GM12878 (cell line): ENCODE measurements around the gene SLC44A3. TPM values are rescaled to one million over a fixed set of nuclear protein-coding genes. Genes with fewer than 3 reads are reported as not detected.
A peak's percentile ranks its signal among the peaks of the same experiment; 100 is the strongest.

Experiments
- ATAC-seq: fragments of 200-7000 bp; cut with Tn5 transposase; 3 replicates; pipeline ENCODE4 v1.9.1; 2020; ENCODE audit warnings: mild to moderate bottlenecking, moderate library complexity
- BruUV-seq: library from RNA; stranded (reverse); fragments of 400-500 nt; replicated peaks from 2 replicates; lab custom pipeline; 2021; lab: Mats Ljungman, UMichigan
- CTCF ChIA-PET: fragments of 300-600 bp; sonication (Branson Sonifier 250); formaldehyde crosslinking; extraction: SDS; loops from one replicate; lab custom pipeline; 2021; ENCODE audit warnings: inconsistent platforms; lab: Yijun Ruan, JAX
- POLR2A ChIA-PET: fragments of 350-600 bp; formaldehyde crosslinking; extraction: SDS; loops from one replicate; lab custom pipeline; 2021; ENCODE audit warnings: inconsistent platforms; lab: Charles Lee
- RAD21 ChIA-PET: fragments of 300-600 bp; sonication (Branson Sonifier 250); formaldehyde crosslinking; loops from one replicate; lab custom pipeline; 2023; ENCODE audit warnings: antibody characterized with exemption; ENCODE audit not compliant: unreplicated experiment; lab: Charles Lee
- SMC1A ChIA-PET: fragments of 300-600 bp; sonication (Branson Sonifier 250); formaldehyde crosslinking; loops from one replicate; lab custom pipeline; 2023; ENCODE audit not compliant: unreplicated experiment, uncharacterized antibody; lab: Charles Lee
- DNase-seq: peaks from one replicate; pipeline ENCODE4 v3.0.0-alpha.2; 2011; ENCODE audit warnings: low read depth, low spot score
- FAIRE-seq: peaks from 3 replicates; lab custom pipeline; 2011; peaks lifted over from hg19 to GRCh38; lab: Jason Lieb, UNC
- H2AFZ ChIP-seq: 2 replicates; pipeline ENCODE4 v1.6.0; 2011; ENCODE audit warnings: low read depth, low read length, control low read depth; ENCODE audit not compliant: control insufficient read depth
- H3K27ac ChIP-seq: 2 replicates; pipeline ENCODE4 v1.5.1; 2011; ENCODE audit warnings: control low read depth; ENCODE audit not compliant: control insufficient read depth, insufficient read depth
- H3K27me3 ChIP-seq, 2 experiments: replicated peaks in 1 of 2; 2 replicates each; pipeline versions ENCODE4 v1.6.0 to v1.6.1; 2011; ENCODE audit warnings: low read length in 1 of 2; ENCODE audit not compliant: control insufficient read depth in 2 of 2, insufficient read depth in 2 of 2
- H3K36me3 ChIP-seq, 2 experiments: 2 replicates each; pipeline ENCODE4 v1.5.1; 2011; ENCODE audit warnings: low read length in 1 of 2; ENCODE audit not compliant: control insufficient read depth in 2 of 2, insufficient read depth in 2 of 2
- H3K4me1 ChIP-seq: 2 replicates; pipeline ENCODE4 v1.6.1; 2011; ENCODE audit warnings: mild to moderate bottlenecking, low read length, moderate library complexity, mixed read lengths; ENCODE audit not compliant: control insufficient read depth, insufficient read depth
- H3K4me2 ChIP-seq: 2 replicates; pipeline ENCODE4 v1.6.0; 2011; ENCODE audit warnings: control low read depth; ENCODE audit not compliant: control insufficient read depth, insufficient read depth
- H3K4me3 ChIP-seq: fragments of 200-600 bp; sonication (generic); 2 replicates; pipeline ENCODE4 v1.5.1; 2016
- H3K79me2 ChIP-seq: 2 replicates; pipeline ENCODE4 v1.6.0; 2011; ENCODE audit warnings: low read length; ENCODE audit not compliant: control insufficient read depth, insufficient read depth
- H3K9ac ChIP-seq: 2 replicates; pipeline ENCODE4 v1.8.0; 2011; ENCODE audit warnings: low read length, control low read depth, mixed read lengths; ENCODE audit not compliant: control insufficient read depth, insufficient read depth
- H3K9me3 ChIP-seq: replicated peaks from 3 replicates; pipeline ENCODE4 v1.5.1; 2011; ENCODE audit warnings: mild to moderate bottlenecking, low read length; ENCODE audit not compliant: control insufficient read depth, insufficient read depth
- H4K20me1 ChIP-seq: 2 replicates; pipeline ENCODE4 v1.6.0; 2011; ENCODE audit not compliant: control insufficient read depth, insufficient read depth
- BMI1 ChIP-seq: fragments of 450-650 bp; IDR thresholded peaks from 2 replicates; pipeline ENCODE4 v1.6.1; 2016; ENCODE audit warnings: mild to moderate bottlenecking, moderate library complexity, borderline replicate concordance
- CBX3 ChIP-seq: fragments of 200-600 bp; sonication (generic); IDR thresholded peaks from 2 replicates; pipeline ENCODE4 v1.6.1; 2016; ENCODE audit warnings: low read depth, borderline replicate concordance
- CHD2 ChIP-seq: IDR thresholded peaks from 2 replicates; pipeline ENCODE4 v1.6.1; 2011; ENCODE audit warnings: low read depth, low read length, improper control_type of control experiment, borderline replicate concordance
- ESRRA ChIP-seq: IDR thresholded peaks from 2 replicates; pipeline ENCODE4 v1.6.1; 2012; ENCODE audit warnings: mild to moderate bottlenecking, low read length, improper control_type of control experiment
- MTA2 ChIP-seq: fragments of 450-650 bp; IDR thresholded peaks from 2 replicates; pipeline ENCODE4 v1.6.1; 2016; ENCODE audit warnings: low read depth, mild to moderate bottlenecking, moderate library complexity
- NR2C2 ChIP-seq: IDR thresholded peaks from 2 replicates; pipeline ENCODE4 v1.6.1; 2011; ENCODE audit warnings: borderline replicate concordance, low read depth; ENCODE audit not compliant: control insufficient read depth, insufficient read length
- PAX5 ChIP-seq: IDR thresholded peaks from 2 replicates; pipeline ENCODE4 v1.6.1; 2011; ENCODE audit warnings: low read depth, low read length, borderline replicate concordance
- RB1 ChIP-seq: fragments of 450-650 bp; formaldehyde crosslinking; IDR thresholded peaks from 2 replicates; pipeline ENCODE4 v1.6.1; 2017; ENCODE audit warnings: mild to moderate bottlenecking, borderline replicate concordance
- SMAD1 ChIP-seq: fragments of 450-650 bp; IDR thresholded peaks from 2 replicates; pipeline ENCODE4 v1.6.1; 2018; ENCODE audit warnings: mild to moderate bottlenecking, low read depth; ENCODE audit not compliant: partially characterized antibody
- TAF1 ChIP-seq: IDR thresholded peaks from 2 replicates; pipeline ENCODE4 v1.6.1; 2011; ENCODE audit warnings: mild to moderate bottlenecking, low read depth, low read length, borderline replicate concordance
- TCF7 ChIP-seq: IDR thresholded peaks from 2 replicates; pipeline ENCODE4 v1.6.1; 2014; ENCODE audit warnings: antibody characterized with exemption, borderline replicate concordance
- WGBS: methylation state at CpG from one replicate; pipeline ENCODE4 v1.1.6; 2016; ENCODE audit warnings: low lambda C conversion rate; ENCODE audit not compliant: insufficient replicate concordance, insufficient coverage; ENCODE audit errors: missing lambda C conversion rate; 5-methylcytosine and 5-hydroxymethylcytosine counted together
- in situ Hi-C: fragments of 300-500 bp; cut with MboI; formaldehyde crosslinking; loops from 9 replicates; pipeline ENCODE4 v1.14.3; 2018; ENCODE audit warnings: mixed read lengths
- intact Hi-C: fragments of 100-400 bp; cut with micrococcal nuclease; formaldehyde crosslinking; loops from one replicate; pipeline ENCODE4 v1.14.2; 2022; ENCODE audit not compliant: unreplicated experiment
- polyA plus RNA-seq, 11 experiments: library from polyadenylated mRNA; depleted of rRNA in 4 of 11; unstranded in 6 of 11; stranded (reverse) in 5 of 11; fragments of >200 nt; fragmentation: Nextera tagmentation in 4 of 11; fragmentation: Illumina TruSeq in 1 of 11; extraction: Ambion mirVana in 4 of 11; extraction: Trizol in 1 of 11; gene quantifications; 1 replicate in 1 of 11; 2 replicates in 10 of 11; pipeline versions ENCODE4 v1.2.1 to v1.2.3, GENCODE V29; 2011 to 2016; ENCODE audit warnings: inconsistent platforms in 2 of 11, missing spikeins in 2 of 11, low read depth in 1 of 11
- total RNA-seq, 4 experiments: library from RNA; depleted of rRNA in 3 of 4; stranded (reverse); fragments of >200 nt in 3 of 4; fragmentation: Illumina TruSeq in 1 of 4; extraction: Trizol in 1 of 4; gene quantifications; 2 replicates each; pipeline versions ENCODE4 v1.2.1 to v1.2.3, GENCODE V29; 2013 to 2021
- TF ChIP-seq, protein P1 (sequence below): IDR thresholded peaks from 2 replicates; pipeline ENCODE4 v1.6.1; 2012; ENCODE audit warnings: low read length, inconsistent platforms
- TF ChIP-seq, protein P2 (sequence below): IDR thresholded peaks from 2 replicates; pipeline ENCODE4 v1.6.1; 2011; ENCODE audit warnings: low read depth, mild to moderate bottlenecking, low read length, moderate library complexity, borderline replicate concordance; ENCODE audit errors: extremely low read depth

Gene SLC44A3
- total and polyA plus RNA-seq, 10 of the 15 experiments (the other 5 are each of a cell fraction or from before 2014, with no cell fraction given), result not detected

DNA sequence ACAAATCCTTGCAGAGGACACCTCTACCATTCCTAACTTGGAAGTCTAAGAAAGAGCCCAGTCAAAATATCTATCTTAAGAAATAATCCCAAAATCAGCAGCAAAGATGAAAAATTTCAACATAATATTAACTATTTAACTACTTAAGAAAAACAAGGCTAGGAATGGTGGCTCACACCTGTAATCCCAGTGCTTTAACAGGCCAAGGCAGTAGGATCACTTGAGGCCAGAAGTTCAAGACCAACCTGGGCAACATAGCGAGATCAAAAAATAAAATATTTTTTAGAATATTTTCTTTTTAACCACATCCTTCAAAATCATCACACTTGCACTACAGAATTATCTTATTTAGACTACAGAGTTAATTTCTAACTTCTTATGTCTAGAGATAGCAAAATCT is 101.8 kb downstream of the SLC44A3 start:
- Histone ChIP-seq H2AFZ (no peak overlapping the region), H3K9me3 (no peaks in the 10 kb centered on the region), H3K4me2 (no peak overlapping the region), H3K27me3 (peaks cover 3 to 7% of the 10 kb centered on the region in 2 experiments; a peak in 3 of 4 replicates), H3K9ac (no peak overlapping the region), H3K27ac (no peak overlapping the region), H4K20me1 (no peaks in the 10 kb centered on the region), H3K36me3 (no peaks in the 10 kb centered on the region), H3K79me2 (peaks cover 2% of the 10 kb centered on the region; the same call in 1 of the 2 replicates), H3K4me3 (no peak overlapping the region), H3K4me1 (no peaks in the 10 kb centered on the region)
- 80% methylated on average over 1 of the region's 1 CpG for WGBS
- CTCF ChIA-PET, result interaction anchor here (0.8 to 1.3 kb wide), 2 partner anchors 66 to 68 kb away, joined by 3 to 6 read pairs; no protein-coding TSS in a partner anchor
- in situ Hi-C loops, result no loop called here
- FAIRE-seq (no peak), ATAC-seq (no peak), DNase-seq (no peak)
- SMC1A ChIA-PET, result no interaction called here
- POLR2A ChIA-PET, result no interaction called here
- RAD21 ChIA-PET, result no interaction called here
- TF ChIP-seq SMAD1 (no peak), CBX3 (no peak), CHD2 (no peak), ESRRA (no peak)
- TF ChIP-seq, protein P1, sequence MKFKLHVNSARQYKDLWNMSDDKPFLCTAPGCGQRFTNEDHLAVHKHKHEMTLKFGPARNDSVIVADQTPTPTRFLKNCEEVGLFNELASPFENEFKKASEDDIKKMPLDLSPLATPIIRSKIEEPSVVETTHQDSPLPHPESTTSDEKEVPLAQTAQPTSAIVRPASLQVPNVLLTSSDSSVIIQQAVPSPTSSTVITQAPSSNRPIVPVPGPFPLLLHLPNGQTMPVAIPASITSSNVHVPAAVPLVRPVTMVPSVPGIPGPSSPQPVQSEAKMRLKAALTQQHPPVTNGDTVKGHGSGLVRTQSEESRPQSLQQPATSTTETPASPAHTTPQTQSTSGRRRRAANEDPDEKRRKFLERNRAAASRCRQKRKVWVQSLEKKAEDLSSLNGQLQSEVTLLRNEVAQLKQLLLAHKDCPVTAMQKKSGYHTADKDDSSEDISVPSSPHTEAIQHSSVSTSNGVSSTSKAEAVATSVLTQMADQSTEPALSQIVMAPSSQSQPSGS, result no peak
- intact Hi-C loops, result no loop called here
- no TSS peak for BruUV-seq

DNA sequence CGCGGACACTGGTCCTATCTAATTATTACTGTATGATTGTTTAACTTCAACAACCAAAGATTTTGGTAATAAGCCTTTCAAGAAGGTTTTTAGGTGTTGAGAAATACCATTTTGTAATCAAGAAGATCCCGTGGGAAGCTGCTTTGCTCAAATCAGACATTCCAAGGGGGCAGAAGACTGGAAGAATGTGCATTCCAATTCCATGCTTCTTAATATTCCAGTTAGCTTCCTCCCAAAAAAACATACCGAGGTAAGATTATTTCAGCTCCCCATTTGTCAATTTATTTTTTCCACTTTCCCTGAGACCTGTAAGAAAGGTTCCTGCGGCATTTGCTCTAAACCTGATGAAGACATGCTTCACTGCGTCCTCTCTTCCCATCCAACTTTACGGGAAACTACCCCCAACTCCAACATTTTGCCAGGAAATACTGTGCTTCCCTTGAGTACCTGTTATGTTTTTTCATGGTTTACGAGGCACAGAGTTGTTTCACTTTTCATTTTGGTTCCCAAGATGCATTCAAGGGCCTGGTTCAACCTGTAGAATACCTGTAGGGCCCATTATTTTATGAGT is 102.7 kb downstream of the SLC44A3 start:
- CTCF ChIA-PET, result interaction anchor here (0.8 to 1.3 kb wide), 2 partner anchors 67 to 69 kb away, joined by 3 to 6 read pairs; no protein-coding TSS in a partner anchor
- in situ Hi-C loops, result no loop called here
- POLR2A ChIA-PET, result no interaction called here
- no peaks in the 10 kb centered on the region for H3K4me1 ChIP-seq
- DNase-seq (no peak), ATAC-seq (no peak), FAIRE-seq (no peak)
- RAD21 ChIA-PET, result no interaction called here
- no peak overlapping the region for H3K27ac ChIP-seq
- H4K20me1 ChIP-seq, result no peaks in the 10 kb centered on the region
- no peak overlapping the region for H3K4me3 ChIP-seq
- peak overlapping the region; percentile 21; the same call in 1 of the 2 replicates for H3K4me2 ChIP-seq
- BruUV-seq, result no TSS peak
- SMC1A ChIA-PET, result no interaction called here
- intact Hi-C loops, result no loop called here
- H3K27me3 ChIP-seq, result peaks cover 3 to 8% of the 10 kb centered on the region in 2 experiments; a peak in 3 of 4 replicates
- 58% methylated on average over 8 of the region's 8 CpGs for WGBS
- no peak overlapping the region for H2AFZ ChIP-seq
- no peak overlapping the region for H3K9ac ChIP-seq
- H3K9me3 ChIP-seq, result no peaks in the 10 kb centered on the region
- H3K79me2 ChIP-seq, result peaks cover 2% of the 10 kb centered on the region; the same call in 1 of the 2 replicates
- H3K36me3 ChIP-seq, result no peaks in the 10 kb centered on the region
- TF ChIP-seq, protein P2, sequence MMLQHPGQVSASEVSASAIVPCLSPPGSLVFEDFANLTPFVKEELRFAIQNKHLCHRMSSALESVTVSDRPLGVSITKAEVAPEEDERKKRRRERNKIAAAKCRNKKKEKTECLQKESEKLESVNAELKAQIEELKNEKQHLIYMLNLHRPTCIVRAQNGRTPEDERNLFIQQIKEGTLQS, result no peak
- TF ChIP-seq MTA2 (no peak), TAF1 (no peak), PAX5 (no peak), BMI1 (no peak), CBX3 (no peak), RB1 (no peak), NR2C2 (no peak), TCF7 (no peak)
